HG03558 (cell line): ENCODE measurements around the gene RELN.

Source experiments
- ATAC-seq: cut with Tn5 transposase; IDR thresholded peaks from one replicate; pipeline ENCODE4 v1.9.1; 2021; ENCODE audit warnings: moderate number of reproducible peaks; ENCODE audit not compliant: unreplicated experiment; ENCODE audit errors: extremely low read depth

The RELN gene

DNA sequence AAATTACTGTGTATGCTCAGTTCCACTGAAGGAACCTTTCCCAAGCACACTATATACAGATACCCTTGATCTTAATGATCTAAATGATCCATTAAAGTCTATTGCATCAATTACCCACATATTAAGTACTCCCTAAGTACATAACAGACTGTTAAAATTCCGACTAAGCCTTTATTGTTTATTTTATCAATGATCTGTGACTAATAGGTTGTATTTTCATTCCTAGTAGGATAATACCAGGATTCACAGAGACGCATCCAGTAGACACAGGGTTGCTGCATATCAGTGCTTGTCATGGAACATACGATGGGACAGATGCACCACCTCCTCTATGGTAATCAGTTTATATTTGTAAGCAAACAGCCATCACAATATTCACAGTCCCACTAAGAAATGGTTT lies 383.8 kb downstream of the RELN start:
- ATAC-seq: no peak

DNA sequence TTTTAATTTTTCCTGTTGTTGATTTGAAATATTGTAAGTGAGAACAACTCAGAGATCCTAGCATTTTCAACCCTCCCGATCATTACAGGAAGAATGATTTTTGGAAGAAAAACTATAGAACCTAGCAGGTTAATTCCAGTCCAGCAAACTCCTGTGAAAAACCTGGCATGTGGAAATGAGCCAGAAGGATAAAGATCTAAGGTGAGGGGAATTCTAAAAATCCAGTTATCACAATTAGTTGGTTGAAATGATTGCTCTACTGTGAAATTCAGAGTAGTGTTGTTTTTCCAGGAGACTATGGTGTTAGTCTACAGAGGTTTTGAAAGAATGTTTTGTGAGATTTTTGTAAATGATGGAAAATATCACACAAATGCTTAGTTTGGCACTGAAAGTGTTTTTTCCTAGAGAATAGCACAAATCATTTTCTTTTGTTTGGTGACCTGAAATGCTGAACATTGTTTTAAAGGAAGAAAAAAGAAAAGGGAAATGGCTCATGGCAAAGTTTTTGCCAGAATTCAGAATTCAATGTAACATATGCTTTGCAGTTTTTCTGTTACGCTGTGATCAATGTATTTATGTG lies 391.0 kb downstream of the RELN start:
- no peak for ATAC-seq

DNA sequence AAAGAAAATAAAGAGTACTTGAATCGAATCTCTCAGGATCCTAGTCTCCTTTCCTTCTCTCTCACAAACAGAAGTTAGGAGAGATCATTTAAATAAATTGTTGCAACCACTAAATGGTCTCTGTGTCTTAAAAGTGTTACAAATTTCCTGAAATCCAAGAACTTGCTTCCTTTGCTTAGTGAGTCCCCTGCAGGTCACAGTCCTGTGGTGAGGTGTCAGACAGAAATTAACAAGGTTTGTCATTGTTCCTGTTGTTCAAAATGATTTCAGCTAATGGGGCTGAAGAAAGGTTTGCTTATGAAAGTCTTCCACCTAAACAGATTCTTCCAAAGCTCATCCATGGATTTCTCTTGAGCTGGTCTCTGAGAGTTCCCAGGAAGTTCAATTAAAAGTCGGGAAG lies 391.9 kb downstream of the RELN start:
- no peak for ATAC-seq

DNA sequence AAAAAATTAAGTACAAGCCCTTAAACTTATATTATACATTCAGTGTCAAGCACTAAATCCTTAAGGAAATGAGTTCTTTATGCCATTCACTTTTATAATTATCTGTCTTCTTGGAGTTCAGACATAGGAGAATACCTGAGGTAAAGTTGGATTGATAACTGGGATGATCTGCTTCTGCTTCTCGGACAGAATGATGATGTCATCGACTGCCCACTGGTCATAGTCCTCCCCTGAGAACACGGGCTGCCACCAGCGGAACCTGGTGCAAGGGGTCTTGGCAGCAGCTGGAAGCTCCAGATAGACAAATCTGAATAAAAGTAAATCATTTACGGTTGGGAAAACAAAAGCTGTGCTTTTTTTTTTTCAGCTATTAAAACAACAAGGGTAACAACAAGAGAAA lies 395.3 kb downstream of the RELN start:
- ATAC-seq: no peak

DNA sequence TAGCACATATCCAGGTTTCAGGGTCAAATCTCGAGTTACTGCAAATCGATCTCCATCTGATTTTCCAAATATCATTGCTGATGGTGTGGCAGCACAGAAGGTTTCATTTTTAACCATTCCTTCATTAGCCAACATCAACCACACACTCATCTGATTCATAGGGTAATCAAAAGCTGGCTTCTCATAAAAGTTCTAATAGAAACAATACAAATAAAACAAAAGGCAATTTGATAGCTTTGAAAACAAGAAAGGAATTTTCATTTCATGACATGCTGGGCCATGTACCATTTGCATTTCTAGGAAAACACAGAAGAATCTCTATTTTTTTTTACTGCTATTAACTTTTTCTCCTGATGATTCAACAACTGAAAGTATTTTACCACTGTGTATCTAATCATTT lies 395.8 kb downstream of the RELN start:
- ATAC-seq: no peak

DNA sequence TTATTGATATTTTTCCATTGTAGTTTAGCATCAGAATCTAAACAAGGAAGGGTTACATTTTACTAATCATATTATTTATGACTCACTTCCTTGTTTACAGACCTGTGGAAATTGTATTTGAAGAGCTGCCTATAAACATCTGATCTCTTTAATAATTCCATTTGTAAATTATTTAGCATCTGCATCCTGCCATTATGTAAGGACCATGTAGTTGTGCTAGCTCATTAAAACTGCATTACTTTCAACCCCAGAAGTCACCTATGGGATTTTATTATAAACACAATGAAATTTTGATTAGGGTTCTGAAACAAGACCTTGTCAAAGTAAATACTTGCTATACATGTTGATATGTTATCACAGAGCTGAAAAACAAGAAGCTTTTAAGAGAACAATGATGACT lies 396.6 kb downstream of the RELN start:
- no peak for ATAC-seq

DNA sequence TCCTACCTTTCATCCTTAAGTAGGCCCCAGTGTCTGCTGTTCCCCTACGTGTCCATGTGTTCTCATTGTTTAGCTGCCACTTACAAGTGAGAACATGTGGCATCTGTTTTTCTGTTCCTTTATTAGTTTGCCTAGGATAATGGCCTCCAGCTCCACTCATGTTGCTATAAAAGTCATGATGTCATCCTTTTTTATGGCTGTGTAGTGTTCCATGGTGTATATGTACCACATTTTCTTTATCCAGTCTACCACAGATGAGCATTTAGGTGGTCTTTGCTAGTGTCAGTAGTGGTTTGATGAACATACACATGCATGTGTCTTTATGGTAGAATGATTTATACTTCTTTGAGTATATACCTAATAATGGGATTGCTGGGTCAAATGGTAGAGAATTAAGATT lies 397.3 kb downstream of the RELN start:
- no peak for ATAC-seq

DNA sequence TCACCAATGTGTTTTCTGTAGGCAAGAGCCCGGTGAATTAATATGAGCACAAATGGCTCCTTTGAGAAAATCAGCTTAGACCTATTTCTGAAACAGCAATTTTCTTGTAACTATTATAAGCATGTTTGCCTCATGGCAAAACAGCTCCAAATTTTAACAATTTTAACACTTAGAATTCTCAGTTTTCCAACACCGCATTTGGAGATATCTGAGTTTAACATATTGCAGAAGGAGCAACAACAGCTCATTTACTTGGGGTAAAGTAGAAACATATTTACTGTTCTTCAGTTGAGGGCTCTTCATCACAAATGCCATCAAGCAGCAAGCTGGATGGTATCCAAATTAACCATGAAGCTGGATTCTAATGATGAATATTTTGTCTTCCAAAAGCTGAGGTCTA lies 409.4 kb downstream of the RELN start:
- no peak for ATAC-seq

DNA sequence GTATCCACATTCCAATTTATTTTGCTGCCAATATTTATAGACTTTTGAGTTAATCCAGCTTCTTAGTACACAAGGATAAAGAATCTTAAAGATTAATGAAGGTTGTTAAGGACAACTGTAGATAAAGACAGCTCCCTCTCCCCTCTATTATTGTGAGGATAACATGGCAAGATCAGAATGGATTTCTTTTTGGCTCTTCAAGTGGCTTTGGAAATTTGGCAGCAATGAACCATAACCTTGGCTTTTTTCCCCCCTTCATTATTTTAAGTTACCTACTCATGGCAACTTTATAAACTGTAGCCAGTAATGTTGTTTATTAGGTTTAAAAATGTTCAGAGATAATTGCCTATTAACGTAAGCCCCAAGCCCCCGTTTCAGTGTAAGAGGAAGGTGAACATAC lies 412.4 kb downstream of the RELN start:
- no peak for ATAC-seq

DNA sequence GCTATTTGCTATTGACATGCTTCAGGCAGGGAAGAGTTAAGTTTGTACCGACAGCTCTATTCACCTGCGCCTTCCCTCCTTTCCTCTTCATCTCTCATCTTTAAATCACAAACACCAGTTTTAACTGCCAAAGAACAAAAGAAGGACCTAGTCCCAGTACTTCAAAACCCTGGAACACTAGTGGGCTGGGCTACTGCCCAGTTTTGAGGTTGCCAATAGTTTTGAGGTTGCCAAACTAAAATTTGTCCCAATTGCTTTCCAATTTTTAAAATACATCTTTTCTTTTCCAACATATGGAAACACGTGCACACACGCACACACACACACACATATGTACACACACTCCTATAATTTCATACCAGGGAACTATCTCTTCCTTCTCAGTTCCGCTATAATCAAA lies 412.8 kb downstream of the RELN start:
- no peak for ATAC-seq

DNA sequence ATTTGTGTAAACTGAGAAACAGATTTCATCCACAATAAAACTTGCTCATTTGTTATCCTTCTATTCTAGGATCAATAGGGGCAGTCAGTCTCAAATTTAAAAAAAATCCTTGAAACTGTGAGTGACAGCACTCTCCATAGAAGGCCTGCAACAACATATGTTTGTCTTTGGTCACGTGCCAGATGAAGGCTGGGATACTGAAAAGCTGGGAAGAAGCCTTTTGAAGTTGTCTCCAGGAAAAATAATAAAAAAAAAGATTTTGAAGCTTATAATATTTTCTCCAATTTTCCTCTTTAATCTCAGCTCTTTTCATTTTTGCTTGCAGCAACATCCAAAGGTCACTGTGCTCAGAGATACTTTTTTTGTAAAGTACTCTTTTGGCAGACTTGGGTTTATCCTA lies 414.9 kb downstream of the RELN start:
- ATAC-seq: no peak

DNA sequence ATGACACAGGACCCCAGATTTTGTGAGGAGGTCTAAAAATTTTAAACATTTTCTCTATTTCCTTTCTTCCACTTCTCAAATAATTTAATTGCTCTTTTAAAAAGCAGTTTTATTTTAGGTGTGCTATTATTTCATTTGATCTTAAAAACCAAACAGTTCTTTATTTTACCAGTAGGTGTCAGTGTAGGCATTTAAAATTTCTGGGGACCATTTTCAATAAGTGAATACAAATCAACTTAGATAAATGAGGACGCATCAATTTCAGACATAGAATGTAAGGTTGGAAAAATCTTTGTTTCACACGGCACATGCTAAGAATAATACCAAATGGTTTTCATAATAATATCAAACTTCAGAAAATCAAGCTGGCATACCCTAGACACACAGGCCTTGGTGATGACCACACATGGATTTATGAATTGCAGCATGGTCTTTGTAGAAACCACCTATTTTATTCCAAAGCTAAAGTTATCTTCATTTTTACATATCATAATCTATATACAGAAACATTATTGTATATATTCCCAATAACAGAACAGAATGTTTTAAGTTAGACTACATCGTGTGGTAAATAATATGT lies 415.9 kb downstream of the RELN start:
- ATAC-seq: no peak

DNA sequence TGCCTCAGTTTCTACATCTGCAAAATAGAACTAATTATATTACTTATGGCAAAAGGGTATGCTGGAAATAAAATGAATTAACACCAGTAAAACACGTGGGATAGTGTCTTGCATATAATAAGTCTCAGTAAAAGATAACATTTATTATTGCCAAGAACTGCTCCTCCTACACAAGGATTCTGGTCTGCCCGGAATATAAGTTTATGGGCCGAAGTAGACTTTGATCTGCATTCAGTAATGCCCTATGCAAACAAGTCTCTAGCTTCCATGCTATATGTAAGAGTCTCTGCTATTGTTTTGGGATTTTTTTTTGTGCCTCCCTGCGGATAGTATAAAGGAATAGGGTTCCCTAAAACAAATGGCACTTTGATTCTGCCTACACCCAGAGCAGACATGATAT lies 417.9 kb downstream of the RELN start:
- ATAC-seq: no peak

DNA sequence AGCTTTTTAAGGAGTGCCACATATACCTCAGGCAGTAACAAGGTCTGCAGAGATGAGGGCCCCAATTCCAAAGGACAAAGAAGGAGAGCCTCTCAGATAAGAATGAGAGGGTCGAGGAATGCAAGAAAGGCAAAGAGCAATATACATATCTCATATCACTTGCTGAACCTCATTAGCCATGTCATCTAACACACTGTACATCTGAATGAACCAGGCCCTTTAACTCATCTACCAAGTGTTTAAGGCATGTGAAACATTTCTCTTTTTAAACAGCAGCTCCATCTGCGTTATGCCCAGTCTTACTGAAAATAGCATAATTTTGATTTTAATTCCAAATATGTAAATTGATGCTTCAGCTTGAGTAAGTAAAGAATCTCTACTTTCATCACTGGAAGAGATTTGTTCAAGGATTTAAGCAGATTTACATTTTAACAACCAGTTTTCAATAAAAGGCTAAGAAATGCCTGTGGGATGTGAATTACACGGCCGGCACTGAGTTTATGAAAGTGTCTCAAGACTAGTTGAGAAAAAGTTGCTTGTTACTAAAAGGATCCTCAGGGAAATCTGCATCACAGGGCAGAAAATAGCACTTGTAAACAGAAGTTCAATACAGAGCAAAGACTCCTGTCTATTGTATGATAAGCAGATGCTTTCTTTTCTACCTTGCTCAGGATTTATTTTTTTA lies 419.7 kb downstream of the RELN start:
- no peak for ATAC-seq

DNA sequence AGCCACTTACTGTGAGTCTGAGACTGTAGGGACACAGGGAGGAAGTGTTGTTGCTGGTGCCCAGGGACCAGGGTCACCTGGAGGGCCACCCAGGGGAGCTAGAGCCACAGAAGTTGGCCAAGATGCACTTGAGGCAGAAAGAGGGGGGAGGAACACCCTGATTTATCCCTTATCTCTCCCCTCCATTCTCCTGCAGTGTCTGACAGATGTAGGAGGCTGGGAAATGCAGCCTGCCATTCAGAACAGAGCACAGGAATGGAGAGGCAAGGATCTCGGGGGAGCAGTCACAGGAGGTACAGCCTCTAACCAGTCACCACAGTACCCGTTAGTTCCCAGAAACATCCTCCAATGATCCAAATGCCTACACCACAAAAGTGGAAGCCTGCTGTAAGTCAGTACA lies 425.0 kb downstream of the RELN start:
- ATAC-seq: no peak

DNA sequence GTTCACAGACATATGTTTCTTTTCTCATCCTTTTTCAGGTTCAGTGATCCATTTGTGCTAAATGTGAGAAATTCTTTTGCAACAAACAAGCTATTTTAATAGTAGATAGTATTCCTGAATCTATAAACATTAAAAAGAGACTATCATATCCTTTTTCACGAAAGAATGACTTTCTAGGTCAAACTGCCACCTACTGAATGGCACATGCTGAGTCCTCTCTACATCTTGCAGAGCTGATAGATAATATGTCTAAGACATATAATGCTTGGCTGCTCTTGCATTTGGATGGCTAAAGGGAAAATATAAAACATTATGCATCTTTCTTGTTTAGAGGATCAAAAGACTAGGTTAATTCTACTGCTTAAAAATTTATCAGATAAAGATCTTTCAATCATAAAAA lies 429.3 kb downstream of the RELN start:
- no peak for ATAC-seq

DNA sequence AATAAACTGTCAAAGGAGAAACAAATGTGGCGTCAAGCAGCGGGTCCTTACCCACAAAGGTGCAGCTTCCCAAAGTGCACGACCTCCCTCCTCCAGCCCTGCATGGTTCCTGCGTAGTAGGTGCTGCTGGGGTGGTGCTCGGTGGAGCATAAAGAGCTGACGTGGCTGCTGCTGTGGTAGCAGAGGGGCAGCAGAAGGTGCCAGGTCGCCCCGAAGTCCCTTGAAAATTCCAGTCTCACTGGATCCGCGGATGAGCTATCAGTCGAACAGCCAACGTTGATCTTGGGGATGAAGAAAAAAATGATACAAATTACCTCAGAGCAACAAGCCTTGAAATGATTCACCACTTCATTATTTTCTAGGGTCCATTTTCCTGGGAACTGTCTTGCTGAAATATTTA lies 438.4 kb downstream of the RELN start:
- no peak for ATAC-seq

DNA sequence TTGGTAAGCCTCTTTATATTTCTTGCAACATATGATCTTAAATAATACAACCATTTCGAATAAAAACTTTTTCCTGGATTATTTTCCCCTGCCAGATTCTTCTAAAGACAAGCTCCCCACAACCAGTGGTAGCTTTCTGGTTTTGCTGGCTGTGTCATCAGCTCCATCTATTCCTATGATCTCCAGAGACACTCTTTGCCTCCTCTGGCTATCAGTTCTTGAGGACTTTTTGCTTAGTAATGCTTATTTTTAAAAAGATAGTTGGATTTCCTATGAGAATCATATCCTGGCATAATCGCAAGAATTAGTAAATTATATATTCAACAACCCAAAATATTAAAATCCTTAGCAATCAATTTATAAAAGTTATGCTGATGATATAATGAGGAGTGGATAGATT lies 439.7 kb downstream of the RELN start:
- no peak for ATAC-seq

DNA sequence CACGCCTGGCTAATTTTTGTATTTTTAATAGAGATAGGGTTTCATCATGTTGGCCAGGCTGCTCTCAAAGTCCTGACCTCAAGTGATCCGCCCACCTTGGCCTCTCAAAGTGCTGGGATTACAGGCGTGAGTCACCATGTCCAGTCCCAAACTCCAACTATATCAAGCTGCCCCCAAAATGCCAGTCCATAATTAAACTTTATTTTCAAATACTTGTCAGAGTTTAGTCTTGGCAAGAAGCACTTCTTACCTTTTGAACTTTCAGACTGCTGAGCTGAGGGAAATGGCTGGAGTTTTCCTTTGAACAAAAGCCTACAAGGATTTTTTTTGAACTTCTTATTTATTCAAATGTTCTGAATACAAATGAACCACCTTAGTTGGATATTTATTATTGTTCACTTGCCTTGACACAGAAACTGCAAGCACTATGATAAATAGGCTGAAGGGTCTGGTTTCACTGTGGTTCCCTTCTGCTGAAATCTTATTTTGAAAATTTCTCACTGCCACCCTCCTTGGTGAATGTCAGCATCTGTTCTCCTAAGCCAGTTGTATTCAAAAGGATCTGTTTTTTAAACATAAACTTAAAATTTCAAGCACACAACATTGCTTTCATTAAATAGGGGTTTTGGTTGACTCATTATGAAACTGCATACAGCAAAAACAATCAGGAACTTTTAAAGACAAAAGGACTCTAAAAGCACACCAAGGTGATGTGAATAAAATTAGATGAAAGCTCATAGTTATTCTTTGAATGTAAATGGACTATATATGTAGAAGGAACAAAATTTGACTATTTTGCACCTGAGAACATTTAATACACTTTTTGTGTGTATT lies 441.8 kb downstream of the RELN start:
- no peak for ATAC-seq

DNA sequence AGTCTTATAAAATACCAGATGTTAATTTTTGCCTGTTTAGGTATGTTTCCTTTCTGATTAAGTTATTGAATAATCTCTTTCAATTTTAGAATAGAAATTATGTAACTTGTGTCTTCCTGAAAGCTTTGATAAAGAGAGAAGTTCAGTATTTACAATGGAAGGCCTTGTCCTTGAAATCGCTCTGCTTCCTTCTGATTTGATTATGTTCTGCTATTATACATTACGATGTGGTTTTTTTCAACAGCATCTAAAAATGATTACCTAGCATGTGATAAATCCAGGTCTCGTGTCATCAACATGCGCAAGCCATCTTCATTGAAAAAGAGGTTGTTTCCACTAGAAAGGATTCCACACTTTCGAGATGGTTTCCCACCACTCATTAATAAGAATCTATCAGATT lies 447.0 kb downstream of the RELN start:
- no peak for ATAC-seq

DNA sequence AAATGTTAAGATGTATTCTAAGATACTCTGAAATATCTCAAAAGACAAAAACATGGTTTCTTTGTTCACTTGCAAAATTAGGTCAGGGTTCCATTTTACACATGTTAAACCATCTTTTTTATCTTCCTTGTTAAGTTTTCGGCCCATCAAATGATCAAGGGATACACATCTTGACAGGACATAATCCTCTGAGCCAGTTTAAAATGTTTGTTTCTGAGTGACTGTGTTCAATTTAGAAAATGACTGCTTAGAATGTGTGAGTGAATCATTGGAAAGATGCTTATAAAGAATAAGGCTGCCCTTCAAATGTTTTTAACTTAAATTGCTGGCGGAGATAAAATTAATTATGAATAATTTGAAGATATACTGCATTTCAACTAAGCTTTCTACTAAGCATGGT lies 447.5 kb downstream of the RELN start:
- ATAC-seq: no peak
